BLaER1 treated with 17β-estradiol and CSF1 and Interleukin-3, amounts not matched to agents 10 nM and 100 nM (cell line): ENCODE results near the gene SLC1A2.

Experiments used
- H3K27ac ChIP-seq, 11 experiments: shearing (Covaris generic); formaldehyde crosslinking; 2 replicates each; pipeline ENCODE4 v1.8.1; 2022
- H3K27me3 ChIP-seq, 11 experiments: shearing (Covaris generic); formaldehyde crosslinking; 2 replicates each; pipeline ENCODE4 v1.8.1; 2022
- H3K36me3 ChIP-seq, 11 experiments: shearing (Covaris generic); formaldehyde crosslinking; 2 replicates each; pipeline ENCODE4 v1.8.1; 2022
- H3K4me1 ChIP-seq, 10 experiments: shearing (Covaris generic); formaldehyde crosslinking; 2 replicates each; pipeline ENCODE4 v1.8.1; 2022
- H3K4me2 ChIP-seq, 11 experiments: shearing (Covaris generic); formaldehyde crosslinking; 2 replicates each; pipeline ENCODE4 v1.8.1; 2022
- H3K4me3 ChIP-seq, 10 experiments: shearing (Covaris generic); formaldehyde crosslinking; 2 replicates each; pipeline ENCODE4 v1.8.1; 2022
- H3K9ac ChIP-seq, 11 experiments: shearing (Covaris generic); formaldehyde crosslinking; 2 replicates each; pipeline ENCODE4 v1.8.1; 2022
- H3K9me3 ChIP-seq, 11 experiments: shearing (Covaris generic); formaldehyde crosslinking; replicated peaks in 1 of 11; 2 replicates each; pipeline ENCODE4 v1.8.1; 2022
- H4K20me1 ChIP-seq, 11 experiments: shearing (Covaris generic); formaldehyde crosslinking; 2 replicates each; pipeline ENCODE4 v1.8.1; 2022
- Cebpa-rat ChIP-seq, 11 experiments: shearing (Covaris generic); IDR thresholded peaks; 2 replicates each; pipeline ENCODE4 v1.8.1; 2022

SLC1A2 gene

GRCh38 chr11:35260342-35260985, 158.9 kb downstream of the SLC1A2 start:
- TF ChIP-seq Cebpa-rat (IDR thresholded peaks at IDR 0.05), result no peak
- H3K36me3 ChIP-seq, result no peaks in the 10 kb centered on the region
- no peak overlapping the region for H3K4me2 ChIP-seq
- no peak overlapping the region for H3K4me3 ChIP-seq
- H3K4me1 ChIP-seq, result peaks cover 0 to 9% (median 0%) of the 10 kb centered on the region in 10 experiments; a peak in 5 of 20 replicates
- H4K20me1 ChIP-seq, result no peaks in the 10 kb centered on the region
- no peak overlapping the region for H3K27ac ChIP-seq
- no peaks in the 10 kb centered on the region for H3K9me3 ChIP-seq
- H3K27me3 ChIP-seq, result no peaks in the 10 kb centered on the region
- no peak overlapping the region for H3K9ac ChIP-seq

DNA sequence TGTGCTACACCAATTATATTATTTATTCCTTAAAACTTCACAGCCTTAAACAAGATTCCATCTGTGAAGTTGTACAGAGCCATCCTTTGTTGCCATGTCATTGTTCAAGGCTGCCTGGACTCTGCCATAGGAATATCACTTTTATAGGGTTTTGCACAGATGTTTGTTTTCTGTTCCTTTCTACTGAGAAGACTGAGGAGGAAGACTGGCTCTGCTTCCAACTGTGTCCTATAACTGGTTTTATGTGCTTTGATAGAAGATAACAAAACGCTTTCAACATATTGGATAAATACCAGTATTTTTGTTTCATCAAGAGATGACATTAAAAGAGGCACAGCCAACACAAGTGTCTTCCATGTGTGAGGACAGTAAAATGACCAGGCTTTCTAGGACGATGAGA, 159.8 kb downstream of the SLC1A2 start:
- peaks cover 0 to 9% (median 0%) of the 10 kb centered on the region in 10 experiments; a peak in 4 of 20 replicates for H3K4me1 ChIP-seq
- no peak for TF ChIP-seq Cebpa-rat (IDR thresholded peaks at IDR 0.05)
- H3K27ac ChIP-seq, result no peak overlapping the region

DNA sequence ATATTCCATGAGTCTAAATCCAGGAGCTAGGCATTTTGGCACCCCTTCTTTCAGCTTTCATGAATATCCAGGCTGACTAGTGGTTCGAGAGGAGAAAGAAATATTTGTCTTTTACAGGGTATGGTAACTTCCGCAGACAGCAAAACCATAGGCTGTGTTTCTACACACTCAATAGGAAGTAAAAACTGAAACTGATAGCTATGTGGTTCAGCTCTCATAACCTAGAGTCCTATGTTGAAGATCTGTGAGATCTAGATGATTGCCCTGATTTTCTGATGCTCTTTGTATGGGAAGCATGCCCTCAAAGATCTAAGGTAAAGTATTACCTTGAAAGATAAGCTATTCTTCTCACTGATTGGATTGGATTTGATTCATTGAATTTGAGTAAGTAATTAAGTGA, 162.1 kb downstream of the SLC1A2 start:
- H3K4me2 ChIP-seq, result peak overlapping the region in 5 of 11 experiments; percentile 4 to 43 (median 7); a peak in 6 of 22 replicates
- H3K27me3 ChIP-seq, result no peaks in the 10 kb centered on the region
- no peaks in the 10 kb centered on the region for H3K36me3 ChIP-seq
- no peak overlapping the region for H3K4me3 ChIP-seq
- no peaks in the 10 kb centered on the region for H4K20me1 ChIP-seq
- TF ChIP-seq Cebpa-rat (IDR thresholded peaks at IDR 0.05), result no peak
- H3K27ac ChIP-seq, result no peak overlapping the region
- no peak overlapping the region for H3K9ac ChIP-seq
- H3K9me3 ChIP-seq, result no peaks in the 10 kb centered on the region
- H3K4me1 ChIP-seq, result peaks cover 0 to 9% (median 0%) of the 10 kb centered on the region in 10 experiments; a peak in 4 of 20 replicates

More for the DNA sequence above, 159.8 kb downstream of the SLC1A2 start:
- no peak overlapping the region for H3K4me3 ChIP-seq
- no peaks in the 10 kb centered on the region for H4K20me1 ChIP-seq
- no peaks in the 10 kb centered on the region for H3K27me3 ChIP-seq
- no peaks in the 10 kb centered on the region for H3K9me3 ChIP-seq
- no peaks in the 10 kb centered on the region for H3K36me3 ChIP-seq
- H3K9ac ChIP-seq, result no peak overlapping the region
- H3K4me2 ChIP-seq, result no peak overlapping the region

GRCh38 chr11:35256296-35256695, 163.1 kb downstream of the SLC1A2 start:
- H3K36me3 ChIP-seq, result no peaks in the 10 kb centered on the region
- no peak for TF ChIP-seq Cebpa-rat (IDR thresholded peaks at IDR 0.05)
- no peak overlapping the region for H3K27ac ChIP-seq

GRCh38 chr11:35255514-35255913, 163.8 kb downstream of the SLC1A2 start:
- Histone ChIP-seq H3K4me2 (no peak overlapping the region), H3K4me1 (peaks cover 0 to 14% (median 0%) of the 10 kb centered on the region in 10 experiments; a peak in 7 of 20 replicates), H3K4me3 (no peak overlapping the region), H3K9ac (no peak overlapping the region), H3K27ac (no peak overlapping the region), H4K20me1 (no peaks in the 10 kb centered on the region), H3K9me3 (no peaks in the 10 kb centered on the region), H3K27me3 (no peaks in the 10 kb centered on the region), H3K36me3 (no peaks in the 10 kb centered on the region)
- TF ChIP-seq Cebpa-rat (IDR thresholded peaks at IDR 0.05), result no peak

More at GRCh38 chr11:35256296-35256695, 163.1 kb downstream of the SLC1A2 start:
- no peak overlapping the region for H3K4me2 ChIP-seq
- H4K20me1 ChIP-seq, result no peaks in the 10 kb centered on the region
- H3K9me3 ChIP-seq, result no peaks in the 10 kb centered on the region
- no peak overlapping the region for H3K4me3 ChIP-seq
- H3K9ac ChIP-seq, result no peak overlapping the region
- no peaks in the 10 kb centered on the region for H3K27me3 ChIP-seq
- H3K4me1 ChIP-seq, result peaks cover 0 to 9% (median 0%) of the 10 kb centered on the region in 10 experiments; a peak in 4 of 20 replicates

- Histone ChIP-seq H3K4me3 (no peak overlapping the region), H3K9me3 (peaks cover 5 to 6% (median 5%) of the 10 kb centered on the region in 11 experiments; a peak in 21 of 22 replicates)
- TF ChIP-seq Cebpa-rat (IDR thresholded peaks at IDR 0.05), result no peak
Measured at GRCh38 chr11:35253237-35253636, 166.1 kb downstream of the SLC1A2 start.

DNA sequence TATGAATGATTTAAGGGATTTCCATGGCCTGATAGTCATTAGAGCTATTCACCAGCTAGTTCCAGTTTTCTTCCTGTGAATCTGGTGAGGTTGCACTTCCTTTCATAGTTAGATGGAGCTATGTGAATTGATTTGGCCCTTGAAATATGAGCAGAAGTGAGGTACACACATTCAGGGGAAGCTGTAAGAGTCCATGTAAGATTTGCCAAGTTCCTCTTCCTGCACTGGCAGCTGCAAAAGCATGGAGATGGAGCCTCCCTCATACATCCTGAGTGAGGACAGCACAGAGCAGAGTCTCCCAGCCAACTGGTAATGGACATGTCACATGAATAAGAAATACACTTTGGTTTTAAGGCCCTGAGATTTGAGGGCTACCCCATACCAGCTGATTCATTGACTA, 168.7 kb downstream of the SLC1A2 start:
- no peaks in the 10 kb centered on the region for H3K27me3 ChIP-seq
- H3K4me1 ChIP-seq, result peaks cover 0 to 11% (median 0%) of the 10 kb centered on the region in 10 experiments; a peak in 5 of 20 replicates
- H3K9ac ChIP-seq, result no peak overlapping the region
- no peaks in the 10 kb centered on the region for H4K20me1 ChIP-seq
- H3K9me3 ChIP-seq, result peaks cover 5 to 15% (median 11%) of the 10 kb centered on the region in 11 experiments; a peak in 21 of 22 replicates
- 0 out of 22 replicates have a peak overlapping the region, but pooled peaks of 1 of the 11 experiments have one; percentile 26 for H3K4me2 ChIP-seq
- H3K4me3 ChIP-seq, result no peak overlapping the region
- no peak for TF ChIP-seq Cebpa-rat (IDR thresholded peaks at IDR 0.05)
- no peaks in the 10 kb centered on the region for H3K36me3 ChIP-seq
- no peak overlapping the region for H3K27ac ChIP-seq

More at GRCh38 chr11:35253237-35253636, 166.1 kb downstream of the SLC1A2 start:
- Histone ChIP-seq H3K27ac (no peak overlapping the region), H3K4me2 (no peak overlapping the region), H3K9ac (no peak overlapping the region), H4K20me1 (no peaks in the 10 kb centered on the region), H3K4me1 (peaks cover 0 to 19% (median 0%) of the 10 kb centered on the region in 10 experiments; a peak in 7 of 20 replicates), H3K27me3 (no peaks in the 10 kb centered on the region), H3K36me3 (no peaks in the 10 kb centered on the region)

- peak in 1 of 11 experiments; percentile 31; a peak in 1 of 22 replicates for TF ChIP-seq Cebpa-rat (IDR thresholded peaks at IDR 0.05)
- no peak overlapping the region for H3K4me3 ChIP-seq
- no peak overlapping the region for H3K4me2 ChIP-seq
- peaks cover 0 to 11% (median 0%) of the 10 kb centered on the region in 10 experiments; a peak in 5 of 20 replicates for H3K4me1 ChIP-seq
- no peaks in the 10 kb centered on the region for H3K27me3 ChIP-seq
- no peak overlapping the region for H3K9ac ChIP-seq
- H3K27ac ChIP-seq, result no peak overlapping the region
- H3K9me3 ChIP-seq, result peaks cover 5 to 15% (median 11%) of the 10 kb centered on the region in 11 experiments; a peak in 21 of 22 replicates
- H3K36me3 ChIP-seq, result no peaks in the 10 kb centered on the region
- no peaks in the 10 kb centered on the region for H4K20me1 ChIP-seq
Measured at GRCh38 chr11:35250192-35250591, 169.2 kb downstream of the SLC1A2 start.

- H3K4me1 ChIP-seq, result peaks cover 0 to 11% (median 0%) of the 10 kb centered on the region in 10 experiments; a peak in 5 of 20 replicates
- no peak overlapping the region for H3K4me3 ChIP-seq
- H3K36me3 ChIP-seq, result no peaks in the 10 kb centered on the region
- H3K4me2 ChIP-seq, result no peak overlapping the region
- peaks cover 5 to 15% (median 11%) of the 10 kb centered on the region in 11 experiments; a peak in 21 of 22 replicates for H3K9me3 ChIP-seq
- H4K20me1 ChIP-seq, result no peaks in the 10 kb centered on the region
- H3K27me3 ChIP-seq, result no peaks in the 10 kb centered on the region
- no peak overlapping the region for H3K9ac ChIP-seq
- TF ChIP-seq Cebpa-rat (IDR thresholded peaks at IDR 0.05), result no peak
- no peak overlapping the region for H3K27ac ChIP-seq
Measured at GRCh38 chr11:35248558-35249323, 170.6 kb downstream of the SLC1A2 start.
